ENCODE measurements around the gene RBL1.

DNA sequence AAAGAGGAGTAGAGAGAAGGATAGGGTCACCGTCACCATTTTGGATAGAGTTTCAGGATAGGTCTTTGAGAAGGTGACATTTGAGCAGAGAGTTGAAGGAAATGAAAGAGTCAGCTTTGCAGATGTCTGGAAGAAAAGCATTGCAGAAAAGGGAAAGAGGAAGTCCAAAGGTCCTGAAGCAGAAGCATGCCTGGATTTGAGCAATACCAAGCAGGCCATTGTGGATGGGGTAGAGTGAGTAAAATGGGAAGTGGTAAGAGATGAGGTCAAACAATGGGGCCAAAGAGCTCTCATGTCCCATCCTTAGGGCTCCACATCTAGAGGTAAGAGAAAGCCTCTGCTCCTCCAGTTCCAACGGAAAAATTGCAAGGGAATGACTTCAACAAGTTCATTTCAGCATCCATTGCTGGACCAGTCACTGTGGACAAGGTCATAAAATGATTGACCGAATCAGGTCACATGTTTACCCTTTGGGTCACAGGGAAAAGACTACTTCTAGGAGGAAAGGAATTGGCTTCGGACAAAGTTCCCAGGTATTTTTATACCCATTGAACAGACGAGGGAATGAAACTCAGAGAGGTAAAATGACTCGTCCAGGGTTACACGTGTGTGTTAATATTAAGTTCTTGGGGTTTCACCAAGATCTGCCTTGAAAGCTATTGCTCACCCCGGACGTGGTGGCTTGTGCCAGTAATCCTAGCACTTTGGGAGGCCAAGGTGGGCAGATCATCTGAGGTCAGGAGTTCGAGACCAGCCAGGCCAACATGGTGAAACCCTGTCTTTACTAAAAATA, 137.7 kb downstream of the RBL1 start:
- TF ChIP-seq, protein P1, sequence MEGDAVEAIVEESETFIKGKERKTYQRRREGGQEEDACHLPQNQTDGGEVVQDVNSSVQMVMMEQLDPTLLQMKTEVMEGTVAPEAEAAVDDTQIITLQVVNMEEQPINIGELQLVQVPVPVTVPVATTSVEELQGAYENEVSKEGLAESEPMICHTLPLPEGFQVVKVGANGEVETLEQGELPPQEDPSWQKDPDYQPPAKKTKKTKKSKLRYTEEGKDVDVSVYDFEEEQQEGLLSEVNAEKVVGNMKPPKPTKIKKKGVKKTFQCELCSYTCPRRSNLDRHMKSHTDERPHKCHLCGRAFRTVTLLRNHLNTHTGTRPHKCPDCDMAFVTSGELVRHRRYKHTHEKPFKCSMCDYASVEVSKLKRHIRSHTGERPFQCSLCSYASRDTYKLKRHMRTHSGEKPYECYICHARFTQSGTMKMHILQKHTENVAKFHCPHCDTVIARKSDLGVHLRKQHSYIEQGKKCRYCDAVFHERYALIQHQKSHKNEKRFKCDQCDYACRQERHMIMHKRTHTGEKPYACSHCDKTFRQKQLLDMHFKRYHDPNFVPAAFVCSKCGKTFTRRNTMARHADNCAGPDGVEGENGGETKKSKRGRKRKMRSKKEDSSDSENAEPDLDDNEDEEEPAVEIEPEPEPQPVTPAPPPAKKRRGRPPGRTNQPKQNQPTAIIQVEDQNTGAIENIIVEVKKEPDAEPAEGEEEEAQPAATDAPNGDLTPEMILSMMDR (IDR thresholded peaks at IDR 0.05; ENCODE audit: insufficient read depth, low read depth, low read length), result no peak
- TF ChIP-seq EZH2 (IDR thresholded peaks at IDR 0.05; ENCODE audit: insufficient read depth, low read length), result no peak

All from astrocyte (in vitro differentiated cells and primary cell).